IMR-90 (cell line): ENCODE measurements around the gene KCNN3. TPM values are rescaled to one million over a fixed set of nuclear protein-coding genes. Genes with fewer than 3 reads are reported as not detected.

ENCODE experiments used
- ATAC-seq: fragments of 200-7000 bp; cut with Tn5 transposase; 2 replicates; pipeline ENCODE4 v1.9.1; 2020; ENCODE audit warnings: low read depth, mild to moderate bottlenecking, moderate library complexity
- BruUV-seq: library from RNA; stranded (reverse); fragments of 400-500 nt; replicated peaks from 2 replicates; lab custom pipeline; 2021; lab: Mats Ljungman, UMichigan
- CTCF ChIA-PET: fragments of 300-600 bp; formaldehyde crosslinking; extraction: SDS; loops from one replicate; lab custom pipeline; 2021; ENCODE audit warnings: antibody characterized with exemption; lab: Yijun Ruan, JAX
- POLR2A ChIA-PET: fragments of 300-600 bp; sonication (Branson Sonifier 250); formaldehyde crosslinking; loops from one replicate; lab custom pipeline; 2022; ENCODE audit warnings: antibody characterized with exemption; ENCODE audit not compliant: unreplicated experiment; lab: Charles Lee
- DNase-seq: peaks from one replicate; pipeline ENCODE4 v3.0.0; 2013
- H2AFZ ChIP-seq: replicated peaks from 2 replicates; pipeline ENCODE3; 2013; ENCODE audit warnings: low read length, mild to moderate bottlenecking; ENCODE audit not compliant: poor library complexity
- H2AK5ac ChIP-seq: 2 replicates; pipeline ENCODE4 v1.6.1; 2013; ENCODE audit warnings: low read depth, low read length, inconsistent platforms
- H2AK9ac ChIP-seq: replicated peaks from 2 replicates; pipeline ENCODE3; 2013; ENCODE audit warnings: mild to moderate bottlenecking, low read depth, low read length, moderate library complexity; ENCODE audit not compliant: poor library complexity
- H2BK120ac ChIP-seq: 2 replicates; pipeline ENCODE4 v1.6.1; 2013; ENCODE audit warnings: low read depth, low read length, inconsistent platforms
- H2BK15ac ChIP-seq: 3 replicates; pipeline ENCODE4 v1.6.1; 2013; ENCODE audit warnings: low read depth, low read length, inconsistent platforms
- H2BK20ac ChIP-seq: 2 replicates; pipeline ENCODE4 v1.6.1; 2013; ENCODE audit warnings: low read depth, mild to moderate bottlenecking, inconsistent platforms, low read length, moderate library complexity
- H2BK5ac ChIP-seq: 2 replicates; pipeline ENCODE4 v1.6.1; 2013; ENCODE audit warnings: mild to moderate bottlenecking, low read depth, low read length, inconsistent platforms; ENCODE audit not compliant: poor library complexity, severe bottlenecking
- H3K14ac ChIP-seq: replicated peaks from 2 replicates; pipeline ENCODE4 v1.6.1; 2013; ENCODE audit warnings: low read depth, low read length, inconsistent platforms
- H3K18ac ChIP-seq: 2 replicates; pipeline ENCODE4 v1.6.1; 2013; ENCODE audit warnings: low read depth, low read length, control low read depth
- H3K23ac ChIP-seq: 2 replicates; pipeline ENCODE4 v1.6.1; 2013; ENCODE audit warnings: low read depth, low read length, inconsistent platforms
- H3K27ac ChIP-seq: 2 replicates; pipeline ENCODE4 v1.5.1; 2013; ENCODE audit warnings: mild to moderate bottlenecking, control low read depth, low read length; ENCODE audit not compliant: insufficient read depth
- H3K27me3 ChIP-seq: 2 replicates; pipeline ENCODE4 v1.6.1; 2013; ENCODE audit warnings: low read length; ENCODE audit not compliant: control insufficient read depth, insufficient read depth
- H3K36me3 ChIP-seq: 2 replicates; pipeline ENCODE4 v1.6.1; 2013; ENCODE audit warnings: low read length, mixed read lengths; ENCODE audit not compliant: control insufficient read depth, insufficient read depth
- H3K4ac ChIP-seq: 2 replicates; pipeline ENCODE4 v1.6.1; 2013; ENCODE audit warnings: low read depth, low read length, inconsistent platforms
- H3K4me1 ChIP-seq: 2 replicates; pipeline ENCODE4 v1.6.1; 2013; ENCODE audit warnings: low read length, mixed read lengths; ENCODE audit not compliant: control insufficient read depth, insufficient read depth
- H3K4me2 ChIP-seq: 2 replicates; pipeline ENCODE4 v1.6.1; 2013; ENCODE audit warnings: low read depth, mild to moderate bottlenecking, control low read depth, low read length, moderate library complexity
- H3K4me3 ChIP-seq: 2 replicates; pipeline ENCODE4 v1.5.1; 2013; ENCODE audit warnings: low read depth, mild to moderate bottlenecking, control low read depth, low read length, moderate library complexity; ENCODE audit not compliant: insufficient read depth
- H3K56ac ChIP-seq: 2 replicates; pipeline ENCODE4 v1.6.1; 2013; ENCODE audit warnings: low read length, inconsistent platforms; ENCODE audit not compliant: insufficient read depth; ENCODE audit errors: extremely low read depth
- H3K79me1 ChIP-seq, 2 experiments: 2 replicates each; pipeline ENCODE4 v1.6.1; 2013; ENCODE audit warnings: low read length in 2 of 2, inconsistent platforms in 1 of 2, low read depth in 1 of 2
- H3K9ac ChIP-seq: 2 replicates; pipeline ENCODE4 v1.6.1; 2013; ENCODE audit warnings: low read depth, low read length, control low read depth
- H3K9me1 ChIP-seq: 2 replicates; pipeline ENCODE4 v1.6.1; 2013; ENCODE audit warnings: low read length, inconsistent platforms; ENCODE audit not compliant: insufficient read depth
- H3K9me3 ChIP-seq: 2 replicates; pipeline ENCODE4 v1.6.1; 2013; ENCODE audit warnings: low read length; ENCODE audit not compliant: control insufficient read depth, insufficient read depth
- H4K20me1 ChIP-seq: 2 replicates; pipeline ENCODE4 v1.6.1; 2013; ENCODE audit warnings: low read length, inconsistent platforms; ENCODE audit not compliant: insufficient read depth
- H4K5ac ChIP-seq: 2 replicates; pipeline ENCODE4 v1.6.1; 2013; ENCODE audit warnings: mild to moderate bottlenecking, low read depth, low read length, control low read depth
- H4K8ac ChIP-seq, 2 experiments: 2 replicates each; pipeline ENCODE4 v1.6.1; 2013; ENCODE audit warnings: low read depth in 2 of 2, low read length in 2 of 2, control low read depth in 1 of 2, inconsistent platforms in 1 of 2
- H4K91ac ChIP-seq: 2 replicates; pipeline ENCODE4 v1.6.1; 2013; ENCODE audit warnings: low read depth, low read length, inconsistent platforms; ENCODE audit not compliant: insufficient read depth
- POLR2A ChIP-seq: IDR thresholded peaks from 2 replicates; pipeline ENCODE4 v1.6.1; 2012; ENCODE audit warnings: mild to moderate bottlenecking, low read depth, low read length
- RCOR1 ChIP-seq: IDR thresholded peaks from 2 replicates; pipeline ENCODE4 v1.6.1; 2012; ENCODE audit warnings: mild to moderate bottlenecking, low read length, improper control_type of control experiment; ENCODE audit not compliant: insufficient replicate concordance
- WGBS, 2 experiments: methylation state at CpG; one replicate each; pipeline versions ENCODE4 v1.1.5 to v1.1.7; 2013; ENCODE audit warnings: missing lambda C conversion rate in 2 of 2; ENCODE audit not compliant: insufficient read length in 1 of 2; ENCODE audit errors: extremely low coverage in 2 of 2; 5-methylcytosine and 5-hydroxymethylcytosine counted together
- dilution Hi-C: fragments of 300-500 bp; cut with HindIII; formaldehyde crosslinking; loops from one replicate; pipeline ENCODE4 v1.14.3; 2018; ENCODE audit warnings: low sequenced_read_pairs; ENCODE audit not compliant: unreplicated experiment
- in situ Hi-C: fragments of 300-500 bp; cut with MboI; formaldehyde crosslinking; loops from 3 replicates; pipeline ENCODE4 v1.14.3; 2019; ENCODE audit warnings: low sequenced_read_pairs, inconsistent platforms, mixed read lengths
- intact Hi-C: fragments of 100-400 bp; cut with micrococcal nuclease; formaldehyde crosslinking; loops from 2 replicates; pipeline ENCODE4 v1.10.0; 2022
- polyA plus RNA-seq, 3 experiments: library from polyadenylated mRNA; depleted of rRNA; stranded (reverse); fragments of >200 nt; gene quantifications; 2 replicates each; pipeline ENCODE4 v1.2.3, GENCODE V29; 2012; ENCODE audit warnings: low replicate concordance in 1 of 3
- total RNA-seq: library from RNA; depleted of rRNA; stranded (reverse); fragments of >200 nt; gene quantifications from 2 replicates; pipeline ENCODE4 v1.2.3, GENCODE V29; 2012

Gene KCNN3
- total and polyA plus RNA-seq, 2 of the 4 experiments (the other 2 are of a cell fraction) = 0.02 TPM; not detected in 1

- Histone ChIP-seq H2BK120ac (no peak overlapping the region), H3K56ac (no peak overlapping the region), H3K18ac (no peak overlapping the region), H3K4me3 (no peak overlapping the region), H3K79me1 (no peaks in the 10 kb centered on the region), H2BK15ac (no peak overlapping the region), H3K4ac (no peak overlapping the region), H3K9me3 (no peaks in the 10 kb centered on the region), H3K27ac (no peak overlapping the region), H2AFZ (no peak overlapping the region), H4K91ac (no peak overlapping the region), H3K9ac (no peak overlapping the region), H3K27me3 (peaks cover 90% of the 10 kb centered on the region), H4K8ac (no peak overlapping the region), H3K36me3 (no peaks in the 10 kb centered on the region), H4K5ac (no peak overlapping the region), H3K23ac (no peak overlapping the region), H2AK9ac (no peak overlapping the region), H3K9me1 (no peaks in the 10 kb centered on the region), H3K4me2 (no peak overlapping the region), H3K4me1 (no peaks in the 10 kb centered on the region), H2AK5ac (no peak overlapping the region), H2BK5ac (no peak overlapping the region), H2BK20ac (no peak overlapping the region), H3K14ac (no peak overlapping the region), H4K20me1 (no peaks in the 10 kb centered on the region)
- BruUV-seq = no TSS peak
- WGBS, 2 experiments = no CpG with 5 or more reads among the region's 12 CpGs
- ChIA-PET CTCF (no interaction called here), POLR2A (no interaction called here)
- dilution Hi-C loops (no loop called here), intact Hi-C loops (no loop called here), in situ Hi-C loops (no loop called here)
- ATAC-seq (no peak), DNase-seq (no peak)
- TF ChIP-seq POLR2A (no peak), RCOR1 (no peak)
Observed at GRCh38 chr1:154807048-154807591, 63.0 kb downstream of the KCNN3 start.
